ENCODE results near the gene SETD3.

- TF ChIP-seq, protein P1, sequence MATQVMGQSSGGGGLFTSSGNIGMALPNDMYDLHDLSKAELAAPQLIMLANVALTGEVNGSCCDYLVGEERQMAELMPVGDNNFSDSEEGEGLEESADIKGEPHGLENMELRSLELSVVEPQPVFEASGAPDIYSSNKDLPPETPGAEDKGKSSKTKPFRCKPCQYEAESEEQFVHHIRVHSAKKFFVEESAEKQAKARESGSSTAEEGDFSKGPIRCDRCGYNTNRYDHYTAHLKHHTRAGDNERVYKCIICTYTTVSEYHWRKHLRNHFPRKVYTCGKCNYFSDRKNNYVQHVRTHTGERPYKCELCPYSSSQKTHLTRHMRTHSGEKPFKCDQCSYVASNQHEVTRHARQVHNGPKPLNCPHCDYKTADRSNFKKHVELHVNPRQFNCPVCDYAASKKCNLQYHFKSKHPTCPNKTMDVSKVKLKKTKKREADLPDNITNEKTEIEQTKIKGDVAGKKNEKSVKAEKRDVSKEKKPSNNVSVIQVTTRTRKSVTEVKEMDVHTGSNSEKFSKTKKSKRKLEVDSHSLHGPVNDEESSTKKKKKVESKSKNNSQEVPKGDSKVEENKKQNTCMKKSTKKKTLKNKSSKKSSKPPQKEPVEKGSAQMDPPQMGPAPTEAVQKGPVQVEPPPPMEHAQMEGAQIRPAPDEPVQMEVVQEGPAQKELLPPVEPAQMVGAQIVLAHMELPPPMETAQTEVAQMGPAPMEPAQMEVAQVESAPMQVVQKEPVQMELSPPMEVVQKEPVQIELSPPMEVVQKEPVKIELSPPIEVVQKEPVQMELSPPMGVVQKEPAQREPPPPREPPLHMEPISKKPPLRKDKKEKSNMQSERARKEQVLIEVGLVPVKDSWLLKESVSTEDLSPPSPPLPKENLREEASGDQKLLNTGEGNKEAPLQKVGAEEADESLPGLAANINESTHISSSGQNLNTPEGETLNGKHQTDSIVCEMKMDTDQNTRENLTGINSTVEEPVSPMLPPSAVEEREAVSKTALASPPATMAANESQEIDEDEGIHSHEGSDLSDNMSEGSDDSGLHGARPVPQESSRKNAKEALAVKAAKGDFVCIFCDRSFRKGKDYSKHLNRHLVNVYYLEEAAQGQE (IDR thresholded peaks at IDR 0.05; ENCODE audit: insufficient read depth in 1 of 2, low read depth in 2 of 2, low read length in 2 of 2) = no peak
- TF ChIP-seq POLR2AphosphoS5 (IDR thresholded peaks at IDR 0.05; ENCODE audit: low read depth, low read length) = no peak
- TF ChIP-seq TAF1 (IDR thresholded peaks at IDR 0.05; ENCODE audit: borderline replicate concordance, insufficient read depth, low read length) = no peak
Measured at GRCh38 chr14:99395909-99396530, 84.6 kb downstream of the SETD3 start.

Measured in PFSK-1 (cell line).